Nephron progenitor cell (in vitro differentiated cells): ENCODE results near the gene CDC42BPA.

Experiments used
- DNase-seq: peaks from one replicate; pipeline ENCODE4 v3.0.0; 2021
- H3K27ac Mint-ChIP-seq: 2 replicates; pipeline ENCODE4 v1.8.0; 2021; ENCODE audit warnings: mild to moderate bottlenecking, moderate library complexity, mixed read lengths
- H3K27me3 Mint-ChIP-seq: 2 replicates; pipeline ENCODE4 v1.8.0; 2021; ENCODE audit warnings: mild to moderate bottlenecking, low read depth, mixed read lengths; ENCODE audit not compliant: poor library complexity
- H3K36me3 Mint-ChIP-seq: 2 replicates; pipeline ENCODE4 v1.8.0; 2021; ENCODE audit warnings: low read depth, mixed read lengths
- H3K4me1 Mint-ChIP-seq: 2 replicates; pipeline ENCODE4 v1.8.0; 2021; ENCODE audit warnings: mixed read lengths
- H3K4me3 Mint-ChIP-seq: 2 replicates; pipeline ENCODE4 v1.8.0; 2021; ENCODE audit warnings: mild to moderate bottlenecking, moderate library complexity, mixed read lengths
- H3K9me3 Mint-ChIP-seq: 2 replicates; pipeline ENCODE4 v1.8.0; 2021; ENCODE audit warnings: mild to moderate bottlenecking, moderate library complexity, mixed read lengths
- TF ChIP-seq, protein P1 (sequence below): fragments of 200-600 bp; sonication (generic); IDR thresholded peaks from 2 replicates; pipeline ENCODE4 v1.5.0; 2021; ENCODE audit warnings: antibody characterized with exemption

Gene CDC42BPA

GRCh38 chr1:227265891-227266290 lies 52.4 kb downstream of the CDC42BPA start:
- Mint-ChIP-seq H3K36me3 (peaks cover 5% of the 10 kb centered on the region), H3K4me1 (no peaks in the 10 kb centered on the region), H3K4me3 (no peak overlapping the region), H3K27ac (no peak overlapping the region), H3K27me3 (peaks cover 4% of the 10 kb centered on the region), H3K9me3 (no peaks in the 10 kb centered on the region)
- TF ChIP-seq, protein P1, sequence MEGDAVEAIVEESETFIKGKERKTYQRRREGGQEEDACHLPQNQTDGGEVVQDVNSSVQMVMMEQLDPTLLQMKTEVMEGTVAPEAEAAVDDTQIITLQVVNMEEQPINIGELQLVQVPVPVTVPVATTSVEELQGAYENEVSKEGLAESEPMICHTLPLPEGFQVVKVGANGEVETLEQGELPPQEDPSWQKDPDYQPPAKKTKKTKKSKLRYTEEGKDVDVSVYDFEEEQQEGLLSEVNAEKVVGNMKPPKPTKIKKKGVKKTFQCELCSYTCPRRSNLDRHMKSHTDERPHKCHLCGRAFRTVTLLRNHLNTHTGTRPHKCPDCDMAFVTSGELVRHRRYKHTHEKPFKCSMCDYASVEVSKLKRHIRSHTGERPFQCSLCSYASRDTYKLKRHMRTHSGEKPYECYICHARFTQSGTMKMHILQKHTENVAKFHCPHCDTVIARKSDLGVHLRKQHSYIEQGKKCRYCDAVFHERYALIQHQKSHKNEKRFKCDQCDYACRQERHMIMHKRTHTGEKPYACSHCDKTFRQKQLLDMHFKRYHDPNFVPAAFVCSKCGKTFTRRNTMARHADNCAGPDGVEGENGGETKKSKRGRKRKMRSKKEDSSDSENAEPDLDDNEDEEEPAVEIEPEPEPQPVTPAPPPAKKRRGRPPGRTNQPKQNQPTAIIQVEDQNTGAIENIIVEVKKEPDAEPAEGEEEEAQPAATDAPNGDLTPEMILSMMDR, result no peak
- no peak for DNase-seq

DNA sequence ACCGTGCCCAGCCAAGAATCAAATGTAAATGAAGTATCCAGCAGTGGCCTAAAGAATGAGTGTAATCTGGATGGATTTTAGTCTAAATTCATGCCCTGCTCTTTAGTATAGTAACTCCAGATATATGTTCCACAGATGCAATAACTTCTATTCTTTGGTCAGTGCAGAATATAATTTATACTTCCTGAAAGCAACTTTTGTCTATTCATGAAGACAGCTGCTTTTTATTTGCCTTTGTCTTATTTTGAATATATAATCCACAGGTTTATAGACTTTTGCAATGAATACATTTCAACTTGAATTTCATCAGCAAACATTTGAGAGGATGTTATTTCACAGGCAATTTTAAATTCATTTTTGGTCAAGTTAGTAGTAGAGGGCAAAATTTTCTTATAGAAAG lies 54.4 kb downstream of the CDC42BPA start:
- Mint-ChIP-seq H3K27ac (no peak overlapping the region), H3K9me3 (no peaks in the 10 kb centered on the region), H3K27me3 (no peaks in the 10 kb centered on the region), H3K4me1 (no peaks in the 10 kb centered on the region), H3K4me3 (no peak overlapping the region), H3K36me3 (peaks cover 5% of the 10 kb centered on the region)
- DNase-seq, result no peak
- TF ChIP-seq, protein P1, result no peak

GRCh38 chr1:227261501-227261900 lies 56.8 kb downstream of the CDC42BPA start:
- TF ChIP-seq, protein P1, result no peak
- Mint-ChIP-seq H3K4me1 (no peaks in the 10 kb centered on the region), H3K4me3 (no peak overlapping the region), H3K36me3 (peaks cover 5% of the 10 kb centered on the region), H3K27me3 (no peaks in the 10 kb centered on the region), H3K27ac (no peak overlapping the region), H3K9me3 (no peaks in the 10 kb centered on the region)
- no peak for DNase-seq

DNA sequence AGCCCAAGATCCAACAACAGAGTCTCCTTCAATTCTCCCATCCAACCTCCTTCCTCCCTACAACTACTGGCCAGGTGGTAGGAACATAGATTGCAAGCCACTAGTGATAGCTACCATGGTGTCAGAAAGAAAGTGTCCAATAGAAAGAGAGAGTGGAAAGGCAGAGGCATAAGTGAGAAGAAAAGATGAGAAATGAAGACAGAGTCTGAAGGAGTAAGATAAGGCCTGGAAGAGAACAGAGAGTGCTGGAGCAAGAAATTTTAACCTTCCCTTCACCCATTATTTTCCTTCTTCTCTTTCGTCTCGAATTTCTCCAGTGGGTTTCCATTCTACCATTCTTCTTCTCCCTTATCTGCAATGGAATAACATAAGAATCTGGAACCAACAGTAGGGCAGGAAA lies 57.9 kb downstream of the CDC42BPA start:
- Mint-ChIP-seq H3K9me3 (no peaks in the 10 kb centered on the region), H3K36me3 (peaks cover 5% of the 10 kb centered on the region), H3K27me3 (no peaks in the 10 kb centered on the region), H3K4me1 (no peaks in the 10 kb centered on the region), H3K27ac (no peak overlapping the region), H3K4me3 (no peak overlapping the region)
- DNase-seq, result no peak
- TF ChIP-seq, protein P1, result no peak

GRCh38 chr1:227257964-227258363 lies 60.3 kb downstream of the CDC42BPA start:
- no peak for DNase-seq
- Mint-ChIP-seq H3K4me3 (no peak overlapping the region), H3K36me3 (peaks cover 2% of the 10 kb centered on the region), H3K27ac (no peak overlapping the region), H3K27me3 (no peaks in the 10 kb centered on the region), H3K4me1 (no peaks in the 10 kb centered on the region), H3K9me3 (no peaks in the 10 kb centered on the region)
- TF ChIP-seq, protein P1, result no peak

DNA sequence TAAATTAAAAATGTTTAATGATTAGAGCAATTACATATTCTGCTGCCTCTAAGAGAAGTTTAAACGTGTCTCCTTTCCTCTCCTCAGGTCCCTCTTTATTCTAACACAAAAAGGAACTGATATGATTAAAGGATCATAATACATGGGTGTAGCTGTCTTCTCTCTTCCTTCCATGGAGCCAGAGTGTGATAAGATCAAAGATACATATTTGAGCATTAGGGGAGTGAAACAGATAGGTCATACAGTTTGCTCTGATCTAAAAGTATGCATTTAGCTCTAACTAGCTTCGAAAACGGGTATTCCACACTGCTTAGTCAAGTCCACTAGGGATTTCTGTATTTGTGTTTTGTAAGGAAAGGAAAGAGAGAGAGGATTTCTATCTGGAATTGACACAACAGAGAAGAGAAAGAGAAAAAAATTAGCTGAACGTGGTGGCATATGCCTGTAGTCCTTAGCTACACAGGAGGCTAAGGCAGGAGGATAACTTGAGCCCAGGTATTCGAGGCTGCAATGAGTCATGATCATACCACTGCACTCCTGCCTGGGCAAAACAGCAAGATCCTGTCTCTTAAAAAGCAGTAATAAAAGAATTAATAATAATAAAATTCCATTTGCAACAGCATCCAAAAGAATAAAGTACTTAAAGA lies 63.1 kb downstream of the CDC42BPA start:
- H3K27me3 Mint-ChIP-seq, result no peaks in the 10 kb centered on the region
- H3K4me3 Mint-ChIP-seq, result no peak overlapping the region
- TF ChIP-seq, protein P1, result no peak
- no peak for DNase-seq
- H3K36me3 Mint-ChIP-seq, result peaks cover 5% of the 10 kb centered on the region
- H3K27ac Mint-ChIP-seq, result no peak overlapping the region
- H3K4me1 Mint-ChIP-seq, result no peaks in the 10 kb centered on the region
- H3K9me3 Mint-ChIP-seq, result no peaks in the 10 kb centered on the region
